Prostate gland (tissue), 2 donors: Measurements from ENCODE around the gene NYAP2. TPM values are rescaled to one million over a fixed set of nuclear protein-coding genes. Genes with fewer than 3 reads are reported as not detected.

Experiments used
- DNase-seq: peaks from one replicate; pipeline ENCODE4 v3.0.0-alpha.2; 2019; ENCODE audit warnings: low spot score
- H3K27ac ChIP-seq, 2 donors: fragments of 200-600 bp; sonication (generic); 2 replicates each; pipeline ENCODE4 v1.5.1; 2017 to 2019
- H3K27me3 ChIP-seq: fragments of 200-600 bp; sonication (generic); replicated peaks from 2 replicates; pipeline ENCODE4 v1.5.1; 2019; ENCODE audit not compliant: insufficient read depth
- H3K36me3 ChIP-seq, 2 donors: fragments of 200-600 bp; sonication (generic); 1 replicate in 1 of 2; 2 replicates in 1 of 2; pipeline versions ENCODE4 v1.5.1 to v1.8.1; 2017 to 2019
- H3K4me1 ChIP-seq: fragments of 200-600 bp; sonication (generic); replicated peaks from 2 replicates; pipeline ENCODE4 v1.5.1; 2019
- H3K4me3 ChIP-seq, 2 donors: fragments of 200-600 bp; sonication (generic); 2 replicates each; pipeline ENCODE4 v1.5.1; 2017 to 2019
- H3K9me3 ChIP-seq: fragments of 200-600 bp; sonication (generic); 2 replicates; pipeline ENCODE4 v1.5.1; 2017
- CTCF ChIP-seq, 4 experiments: fragments of 200-600 bp in 2 of 4; fragments of 450-650 bp in 2 of 4; sonication (generic) in 2 of 4; IDR thresholded peaks; 1 replicate in 3 of 4; 2 replicates in 1 of 4; pipeline ENCODE4 v1.5.1; 2016 to 2019; ENCODE audit warnings: antibody characterized with exemption in 4 of 4, mild to moderate bottlenecking in 2 of 4, moderate library complexity in 2 of 4
- POLR2A ChIP-seq: fragments of 450-650 bp; IDR thresholded peaks from one replicate; pipeline ENCODE4 v1.6.1; 2016; ENCODE audit warnings: antibody characterized with exemption, mild to moderate bottlenecking
- POLR2AphosphoS5 ChIP-seq: sonication (generic); formaldehyde crosslinking; IDR thresholded peaks from one replicate; pipeline ENCODE4 v1.6.1; 2017; ENCODE audit warnings: antibody characterized with exemption
- WGBS: methylation state at CpG from one replicate; pipeline ENCODE4 v1.1.5; 2018; 5-methylcytosine and 5-hydroxymethylcytosine counted together
- intact Hi-C: fragments of 100-400 bp; cut with DNase I; formaldehyde crosslinking; loops from one replicate; pipeline ENCODE4 v1.14.2; 2022
- small RNA-seq, 2 donors: library from RNA; depleted of rRNA; stranded (forward); fragments of <200 nt; gene quantifications; one replicate each; pipeline ENCODE3, GENCODE V24; 2016
- total RNA-seq, 2 donors: library from RNA; depleted of rRNA; stranded (reverse); fragments of >200 nt; gene quantifications; one replicate each; pipeline ENCODE4 v1.1.0, GENCODE V29; 2016

The NYAP2 gene
- total RNA-seq, 2 donors from 2014 or later = 0.14 TPM; not detected in 1

- intact Hi-C loops = no loop called here
- Histone ChIP-seq H3K36me3 (no peaks in the 10 kb centered on the region), H3K4me3 (no peak overlapping the region), H3K9me3 (no peaks in the 10 kb centered on the region), H3K4me1 (no peaks in the 10 kb centered on the region), H3K27me3 (no peaks in the 10 kb centered on the region), H3K27ac (no peak overlapping the region)
- WGBS = 86% methylated on average over 5 of the region's 5 CpGs
- TF ChIP-seq POLR2A (no peak), CTCF (IDR thresholded peaks at IDR 0.05) (no peak), POLR2AphosphoS5 (no peak)
- no peak for DNase-seq
Observed at GRCh38 chr2:225693259-225693658, 293.7 kb downstream of the NYAP2 start.

GRCh38 chr2:225694664-225695063 lies 295.2 kb downstream of the NYAP2 start:
- H3K9me3 ChIP-seq = no peaks in the 10 kb centered on the region
- H3K27me3 ChIP-seq = no peaks in the 10 kb centered on the region
- no peak overlapping the region for H3K27ac ChIP-seq
- no peak overlapping the region for H3K4me3 ChIP-seq
- no peaks in the 10 kb centered on the region for H3K4me1 ChIP-seq
- no peak for TF ChIP-seq POLR2A
- intact Hi-C loops = no loop called here
- DNase-seq = no peak
- H3K36me3 ChIP-seq = no peaks in the 10 kb centered on the region

GRCh38 chr2:225697936-225698335 lies 298.4 kb downstream of the NYAP2 start:
- DNase-seq = no peak
- TF ChIP-seq CTCF (IDR thresholded peaks at IDR 0.05) (no peak), POLR2A (no peak), POLR2AphosphoS5 (no peak)
- Histone ChIP-seq H3K9me3 (no peaks in the 10 kb centered on the region), H3K27me3 (no peaks in the 10 kb centered on the region), H3K36me3 (no peaks in the 10 kb centered on the region), H3K4me1 (no peaks in the 10 kb centered on the region), H3K27ac (no peak overlapping the region), H3K4me3 (no peak overlapping the region)
- intact Hi-C loops = no loop called here
- 96% methylated on average over 2 of the region's 2 CpGs for WGBS

Small RNA genes lying within 50 kb of the gene (small RNA-seq; reads per million reads assigned to genes)
- gene AC016717.1 = 0 reads per million in 2 donors
